NCI-H2029 (cell line): ENCODE data around the gene SMYD3.
"Not testable (repeated sequence)": the region's sequence is repeated elsewhere in the genome, so short reads cannot be mapped to it uniquely, and the experiment has no call there.

Source experiments
- DNase-seq: peaks from one replicate; lab custom pipeline; 2025; lab: John Stamatoyannopoulos, UW

SMYD3 gene

DNA sequence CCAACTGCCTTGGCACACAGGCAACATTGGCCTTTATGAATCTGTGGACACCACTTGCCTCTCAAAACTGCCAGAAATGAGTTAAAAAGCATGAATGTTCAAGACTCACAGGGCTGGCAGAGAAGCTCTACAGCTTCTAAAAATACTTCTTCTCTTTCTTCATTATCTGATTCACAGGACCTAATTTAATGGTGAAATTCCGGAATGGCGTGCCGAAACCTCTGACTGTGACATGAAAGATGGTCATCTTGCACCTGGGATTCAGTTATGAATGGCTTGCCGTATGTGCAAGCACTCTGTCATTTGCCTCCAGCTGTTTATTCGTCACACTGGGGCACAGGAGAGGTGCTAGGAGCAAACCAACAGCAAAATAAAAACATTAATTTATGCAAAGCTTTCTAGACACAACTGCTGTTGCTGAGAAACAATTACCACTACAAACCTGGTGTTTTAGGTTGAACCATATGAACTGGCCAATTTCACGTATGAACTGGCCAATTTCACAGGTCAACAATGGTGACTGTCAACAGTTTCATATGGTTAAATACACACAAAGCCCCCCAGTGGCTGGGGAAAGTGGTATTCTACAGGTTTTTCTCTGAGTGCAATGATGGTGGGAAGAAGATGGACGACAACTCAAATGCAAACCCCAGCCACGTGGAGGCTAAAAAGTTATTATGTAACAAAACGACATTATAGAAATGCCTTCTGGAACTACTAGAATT is 704.0 kb downstream of the SMYD3 start:
- no peak for DNase-seq

DNA sequence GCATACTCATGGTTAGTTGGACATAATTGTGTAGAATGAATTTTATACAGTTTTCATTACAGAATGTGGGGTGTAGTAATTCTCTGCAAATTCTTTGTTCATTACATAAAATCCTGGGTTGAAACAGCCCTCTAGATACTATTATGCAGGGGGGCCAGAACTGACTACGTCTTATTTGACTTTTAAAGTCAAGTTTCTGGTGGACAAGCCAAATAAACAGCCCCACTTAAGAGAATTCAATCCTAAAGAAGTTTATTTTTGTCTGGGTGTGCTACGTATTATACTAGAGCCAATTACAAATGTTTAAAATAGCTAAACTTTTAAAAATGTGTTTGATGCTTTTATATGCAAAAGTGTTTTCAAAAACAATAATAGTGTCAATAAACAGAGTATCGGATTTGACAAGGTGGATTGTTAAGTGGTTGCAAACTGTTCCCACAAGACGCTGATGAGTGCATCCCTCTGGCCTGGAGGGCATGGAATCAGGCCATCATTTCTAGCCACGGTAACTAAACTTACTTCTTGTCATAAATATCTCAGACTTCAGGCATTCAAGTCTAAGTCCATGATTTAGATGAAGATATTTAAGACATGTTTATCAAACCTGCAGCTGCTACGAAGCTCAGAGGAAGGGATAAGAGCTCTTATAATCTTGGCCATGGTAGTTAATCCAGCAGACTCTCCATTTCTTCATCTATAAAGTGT is 706.0 kb downstream of the SMYD3 start:
- DNase-seq = no peak

DNA sequence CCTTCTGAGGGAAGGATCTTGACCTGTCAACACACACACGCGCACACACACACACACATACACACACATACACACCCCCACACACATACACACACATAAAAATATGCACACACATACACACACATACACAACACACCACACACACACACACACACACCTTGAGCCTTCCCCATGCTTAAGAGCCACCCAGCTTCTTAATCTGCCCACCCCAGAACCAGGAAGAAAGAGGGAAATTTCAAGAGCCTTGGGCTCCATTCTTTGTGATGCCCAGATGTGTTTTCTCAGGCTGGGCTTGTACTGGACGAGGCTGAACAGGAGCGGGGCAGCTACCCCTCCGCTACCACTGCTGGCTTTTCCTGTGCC is 708.7 kb downstream of the SMYD3 start:
- DNase-seq = no peak

DNA sequence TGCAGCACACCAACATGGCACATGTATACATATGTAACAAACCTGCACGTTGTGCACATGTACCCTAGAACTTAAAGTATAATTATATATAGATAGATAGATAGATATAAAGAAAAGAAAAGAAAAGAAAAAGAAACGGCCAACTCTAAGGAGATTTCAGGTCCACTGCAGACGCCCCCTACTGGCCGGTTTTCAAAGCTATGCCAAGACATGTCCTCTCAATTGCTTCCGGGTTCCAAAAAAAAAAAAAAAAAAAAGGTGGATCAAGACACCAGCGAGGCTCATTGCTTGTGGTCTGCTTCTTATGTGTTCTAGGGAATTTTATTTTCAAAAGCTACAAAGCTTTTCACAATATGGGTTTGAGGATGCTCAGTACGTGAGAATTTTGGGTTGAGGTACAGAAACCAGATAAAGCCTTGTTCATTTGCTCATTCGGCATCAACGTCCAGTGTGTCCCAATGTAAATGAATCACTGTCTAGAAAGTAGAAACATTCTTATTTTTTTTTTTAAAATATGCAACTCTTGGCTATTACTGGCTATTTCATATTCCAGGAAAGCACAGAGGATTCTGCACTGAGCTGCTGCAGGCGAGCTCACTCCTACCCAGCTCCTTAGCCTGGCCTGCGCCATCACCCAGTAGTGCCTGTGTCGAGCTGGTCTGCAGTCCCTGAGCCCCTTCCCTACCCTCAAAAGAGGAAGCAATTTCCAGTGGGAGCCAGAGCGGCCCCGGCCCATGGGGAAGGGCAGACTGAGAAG is 709.3 kb downstream of the SMYD3 start:
- DNase-seq = no peak

DNA sequence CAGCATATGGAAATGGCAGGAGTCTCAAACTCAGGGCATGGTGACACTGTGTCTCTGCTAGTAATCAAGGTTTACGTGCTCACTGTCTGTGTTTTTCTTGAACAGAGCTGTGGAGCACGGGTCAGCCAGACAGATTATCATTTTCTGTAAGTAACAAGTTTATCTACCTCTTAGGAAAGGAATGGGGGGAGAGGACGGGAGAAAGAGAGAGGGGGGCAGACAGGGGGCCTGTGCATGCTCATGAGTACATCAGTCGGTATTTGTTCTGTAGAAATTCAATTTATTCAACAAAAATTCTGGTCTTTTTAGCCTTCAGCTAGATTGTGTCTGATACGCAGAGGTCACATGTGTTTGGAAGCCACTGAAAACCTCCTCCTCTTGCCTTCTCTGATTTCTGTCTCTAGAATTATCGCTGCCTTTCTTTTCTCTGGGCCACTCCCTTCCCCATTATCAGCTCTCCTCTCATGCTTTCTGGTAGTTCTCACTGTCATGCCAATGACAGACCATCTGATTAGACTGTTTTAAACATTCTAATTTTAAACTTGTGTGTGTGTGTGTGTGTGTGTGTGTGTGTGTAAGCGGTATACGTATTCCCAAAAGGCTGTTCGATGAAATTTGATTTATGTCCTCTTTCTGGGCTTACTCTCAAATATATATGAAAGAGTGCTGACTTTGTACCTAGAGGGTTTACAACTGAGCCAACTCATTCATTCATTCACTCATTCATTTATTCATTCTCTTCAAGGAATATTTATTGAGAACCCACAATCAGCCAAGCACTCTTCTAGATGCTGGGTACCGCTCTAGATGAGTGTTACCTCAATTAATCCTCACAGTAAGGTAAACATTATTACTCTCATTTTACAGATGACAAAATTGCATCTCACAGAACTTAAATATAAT is 715.4 kb downstream of the SMYD3 start:
- DNase-seq = no peak

DNA sequence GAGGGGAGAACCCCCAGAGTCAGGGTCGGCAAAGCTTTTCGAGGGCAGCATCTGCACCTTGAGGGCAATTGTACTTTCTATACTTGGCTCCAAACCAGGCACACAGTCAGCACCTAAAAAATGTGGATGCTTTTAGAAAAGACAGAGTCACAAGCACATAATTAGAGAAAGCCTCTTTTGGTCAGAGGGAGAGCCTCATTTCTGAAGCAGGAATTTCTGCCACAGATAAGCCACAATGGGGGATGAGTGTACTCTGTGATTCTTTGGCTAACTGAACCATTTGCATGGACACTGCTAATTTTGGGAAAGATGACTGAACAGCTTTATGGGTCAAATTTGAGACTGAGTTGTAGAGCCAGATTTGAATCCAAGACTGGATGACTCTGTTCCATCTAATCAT is 716.6 kb downstream of the SMYD3 start:
- DNase-seq = no peak

DNA sequence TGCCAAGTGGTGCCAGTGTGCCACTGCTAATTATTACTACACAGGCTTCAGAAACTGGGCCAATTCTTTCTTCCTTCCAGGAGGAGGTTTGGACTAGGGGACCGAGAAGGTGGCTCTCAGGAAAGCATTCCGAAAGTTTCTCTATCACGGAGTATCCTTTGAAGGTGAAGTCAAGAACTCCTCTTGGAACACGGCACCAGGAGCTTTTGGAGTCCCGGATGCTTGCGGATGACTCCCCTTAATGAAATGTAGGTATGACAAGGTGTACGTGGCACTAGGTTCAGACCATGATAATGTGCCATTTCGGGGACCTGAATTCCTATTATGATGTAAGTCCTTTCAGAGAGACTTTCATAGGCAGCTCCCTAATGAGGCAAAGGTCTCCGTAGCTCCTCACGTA is 718.2 kb downstream of the SMYD3 start:
- no peak for DNase-seq

DNA sequence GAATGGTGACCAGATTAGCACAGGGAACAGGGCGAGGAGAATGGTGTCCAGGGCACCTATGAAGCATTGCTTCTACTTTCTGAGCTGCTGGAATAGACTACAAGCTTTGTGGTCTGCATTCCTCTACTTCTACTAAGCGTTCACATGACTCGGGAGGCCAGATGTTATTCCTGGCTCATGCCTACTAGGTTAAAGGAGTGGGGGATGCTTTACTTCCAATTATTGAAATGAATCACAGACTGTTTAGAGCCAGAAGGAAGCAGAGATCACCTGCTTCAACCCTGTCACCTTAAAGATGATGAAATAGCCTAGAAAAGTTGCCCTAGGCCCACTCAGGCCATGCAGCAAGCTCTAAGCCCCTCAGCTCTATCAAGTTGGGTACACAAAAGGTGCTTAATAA is 718.8 kb downstream of the SMYD3 start:
- no peak for DNase-seq

DNA sequence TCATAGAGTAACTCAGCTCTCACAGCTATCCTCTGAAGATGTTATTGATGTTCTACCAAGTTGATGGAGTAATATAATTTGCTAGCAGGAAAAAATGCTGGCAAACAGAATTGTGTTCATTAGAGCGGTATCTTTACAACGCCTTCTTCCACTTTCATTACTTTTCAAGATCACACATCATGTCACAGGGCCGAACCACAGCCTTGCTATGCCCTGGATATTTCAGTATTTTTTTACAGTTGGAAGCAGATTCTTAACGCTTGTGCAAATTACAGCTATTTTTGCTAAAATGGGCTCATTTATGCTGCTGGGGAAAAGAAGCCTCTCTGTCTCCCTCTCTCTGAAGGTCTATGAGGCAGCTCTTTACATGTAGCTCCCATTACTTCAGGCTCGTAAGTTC is 720.1 kb downstream of the SMYD3 start:
- no peak for DNase-seq

DNA sequence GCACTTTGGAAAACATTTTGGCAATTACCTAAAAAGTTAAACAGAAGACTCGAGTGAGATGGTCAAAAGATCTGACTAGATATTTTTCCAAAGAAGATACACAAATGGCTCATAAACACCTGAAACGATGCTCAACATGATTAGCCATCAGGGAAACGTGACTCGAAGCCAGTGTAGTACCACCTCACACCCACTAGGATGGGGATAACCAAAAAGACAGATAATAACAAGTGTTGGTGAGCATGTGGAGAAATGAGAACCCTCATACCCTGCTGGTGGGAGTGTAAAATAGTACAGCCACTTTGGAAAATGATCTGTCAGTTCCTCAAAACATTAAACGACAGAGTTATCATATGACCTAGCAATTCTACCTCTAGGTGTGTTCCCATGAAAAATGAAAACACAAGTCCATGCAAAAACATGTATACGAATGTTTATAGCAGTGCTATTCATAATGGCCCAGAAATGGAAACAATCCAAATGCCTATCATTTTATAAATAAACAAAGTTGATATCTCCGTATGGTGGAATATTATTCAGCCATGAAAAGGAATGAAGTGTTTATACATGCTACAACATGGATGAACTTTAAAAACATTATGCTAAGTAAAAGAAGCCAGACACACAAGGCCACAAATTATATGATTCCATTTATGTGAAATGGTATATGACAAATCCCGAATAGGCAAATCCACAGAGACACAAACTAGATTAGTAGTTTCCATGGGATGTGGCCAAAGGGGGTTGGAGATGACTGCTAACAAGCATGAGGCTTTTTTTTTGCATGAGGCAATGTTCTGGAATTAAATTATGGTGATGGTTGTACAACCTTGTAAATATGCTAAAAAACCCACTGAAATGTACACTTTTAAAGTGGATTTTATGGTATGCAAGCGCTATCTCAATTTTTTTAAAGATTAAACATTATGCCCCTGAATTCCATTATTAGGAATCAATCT is 727.0 kb downstream of the SMYD3 start:
- DNase-seq = no peak

DNA sequence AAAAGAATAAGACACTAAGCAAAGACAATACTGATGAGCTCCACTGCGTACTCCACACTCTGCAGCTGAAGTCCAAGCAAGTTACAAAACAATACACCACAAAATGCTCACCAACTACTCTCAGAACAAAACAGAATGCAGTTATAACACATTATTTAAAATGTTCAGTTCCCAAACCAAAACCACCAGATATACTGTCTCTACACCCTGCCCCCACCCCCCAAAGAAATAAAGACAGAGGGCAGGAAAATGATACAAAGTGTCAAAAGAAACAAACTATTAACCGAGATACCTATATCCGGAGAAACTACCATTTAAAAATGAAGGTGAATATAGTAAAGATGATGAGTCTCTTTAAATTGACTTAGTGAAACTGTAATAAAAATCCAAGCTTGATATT is 729.3 kb downstream of the SMYD3 start:
- DNase-seq = no peak

DNA sequence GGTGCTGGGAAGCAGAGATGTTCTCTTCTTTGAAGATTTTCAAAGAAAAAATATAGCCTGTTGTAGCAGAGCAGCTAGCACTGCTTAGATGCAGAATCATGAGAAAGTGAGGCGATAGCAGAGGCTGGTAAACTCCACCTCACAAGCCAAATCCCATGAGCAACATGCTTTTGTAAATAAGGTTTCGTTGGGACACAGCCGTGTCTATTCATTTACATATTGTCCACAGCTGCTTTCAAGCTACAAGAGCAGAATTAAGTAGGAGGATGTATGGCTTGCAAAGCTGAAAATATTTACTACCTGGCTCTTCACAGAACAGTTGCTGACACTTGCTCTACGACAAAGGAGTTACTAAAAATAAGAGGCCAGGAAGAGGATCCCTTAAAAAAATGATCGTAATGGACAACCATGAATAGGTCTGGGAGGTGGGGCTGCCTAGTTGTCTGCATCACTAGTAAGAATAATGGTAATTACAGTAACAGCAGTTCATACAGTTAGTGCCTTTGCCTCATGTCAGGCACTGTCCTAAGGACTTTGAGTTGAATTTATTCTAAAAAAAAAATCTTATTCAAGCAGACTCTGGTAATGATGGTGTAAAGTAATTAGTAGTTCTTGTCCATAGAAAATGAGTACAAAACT is 730.3 kb downstream of the SMYD3 start:
- no peak for DNase-seq

DNA sequence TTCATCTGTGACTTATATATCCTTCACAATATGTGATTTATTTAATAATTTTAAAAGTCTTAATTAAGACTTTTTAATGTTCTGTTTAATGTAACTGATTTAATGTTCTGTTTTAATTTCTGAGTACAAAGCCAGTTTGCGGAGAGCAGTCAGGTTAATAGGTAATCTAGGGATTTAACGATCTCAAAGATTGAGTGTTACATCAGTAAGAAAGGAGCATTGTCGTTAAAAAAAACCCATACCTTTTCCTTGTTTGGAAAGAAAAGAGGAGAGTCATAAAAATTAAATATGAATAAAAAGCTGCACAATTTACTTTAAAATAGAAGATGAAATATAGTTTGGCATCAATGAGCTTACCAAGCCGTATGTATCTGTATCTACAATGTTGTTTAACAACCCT is 730.9 kb downstream of the SMYD3 start:
- DNase-seq = no peak

DNA sequence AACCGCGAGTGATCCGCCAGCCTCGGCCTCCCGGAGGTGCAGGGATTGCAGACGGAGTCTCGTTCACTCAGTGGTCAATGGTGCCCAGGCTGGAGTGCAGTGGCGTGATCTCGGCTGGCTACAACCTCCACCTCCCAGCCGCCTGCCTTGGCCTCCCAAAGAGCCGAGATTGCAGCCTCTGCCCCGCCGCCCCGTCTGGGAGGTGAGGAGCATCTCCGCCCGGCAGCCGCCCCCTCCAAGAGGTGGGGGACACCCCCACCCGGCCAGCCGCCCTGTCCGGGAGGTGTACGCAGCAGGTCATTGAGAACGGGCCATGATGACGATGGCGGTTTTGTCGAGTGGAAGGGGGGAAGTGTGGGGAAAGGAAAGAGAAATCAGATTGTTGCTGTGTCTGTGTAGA is 732.1 kb downstream of the SMYD3 start:
- not testable (repeated sequence) for DNase-seq

DNA sequence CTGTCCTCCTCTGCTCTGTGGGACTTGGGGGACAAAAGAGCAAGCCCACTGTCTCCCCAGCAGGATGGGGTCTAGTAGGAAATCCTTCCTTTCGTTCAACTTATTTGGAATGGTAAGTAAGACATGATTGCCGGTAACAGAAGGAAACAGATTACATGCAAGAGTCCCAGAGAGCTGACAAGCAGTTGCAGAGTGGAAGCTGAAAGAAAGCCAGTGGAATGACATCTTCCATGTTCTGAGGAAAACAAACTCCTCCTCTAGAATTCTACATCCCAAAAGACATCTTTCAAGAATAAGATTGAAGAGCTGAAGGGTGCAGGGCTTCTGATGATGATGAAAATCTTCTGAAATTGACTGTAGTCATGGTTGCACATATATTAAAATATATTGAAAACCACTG is 732.9 kb downstream of the SMYD3 start:
- no peak for DNase-seq

DNA sequence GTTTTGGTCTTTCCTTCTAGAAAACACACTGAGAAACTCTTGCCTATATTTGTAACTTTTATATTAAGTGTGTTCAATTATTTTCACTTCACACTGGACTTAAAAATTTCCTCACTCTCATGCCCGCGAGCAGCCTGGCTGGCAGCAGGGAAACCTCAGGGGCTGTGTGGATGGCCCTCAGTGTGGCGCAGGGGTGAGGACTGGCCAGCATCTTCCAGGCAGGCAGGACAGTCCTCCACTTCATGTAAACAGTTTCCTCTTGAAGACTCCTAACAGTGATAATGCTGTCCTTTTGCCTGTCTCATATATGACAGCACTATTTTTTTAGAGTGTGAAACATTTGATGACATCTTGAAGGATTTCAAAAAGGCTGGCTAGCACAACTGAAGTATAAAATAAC is 733.7 kb downstream of the SMYD3 start:
- no peak for DNase-seq

DNA sequence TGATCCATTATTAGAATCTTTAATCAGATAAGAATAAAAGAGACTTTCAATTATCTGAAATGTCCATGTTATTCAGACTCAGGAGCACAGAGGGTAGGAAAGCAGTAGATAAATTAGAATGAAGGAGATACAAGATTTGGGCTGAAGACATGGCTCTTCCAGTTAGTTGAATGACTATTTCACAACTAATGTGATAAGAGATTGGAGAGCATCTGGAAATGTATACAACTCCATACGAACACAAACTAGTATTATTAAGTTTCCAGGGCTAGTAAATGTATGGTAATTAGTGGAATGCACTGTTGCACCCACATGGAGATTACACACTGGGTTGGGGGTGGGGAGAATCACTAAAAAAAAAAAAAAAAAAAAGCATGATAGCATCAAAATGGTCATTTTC is 734.3 kb downstream of the SMYD3 start:
- DNase-seq = no peak

DNA sequence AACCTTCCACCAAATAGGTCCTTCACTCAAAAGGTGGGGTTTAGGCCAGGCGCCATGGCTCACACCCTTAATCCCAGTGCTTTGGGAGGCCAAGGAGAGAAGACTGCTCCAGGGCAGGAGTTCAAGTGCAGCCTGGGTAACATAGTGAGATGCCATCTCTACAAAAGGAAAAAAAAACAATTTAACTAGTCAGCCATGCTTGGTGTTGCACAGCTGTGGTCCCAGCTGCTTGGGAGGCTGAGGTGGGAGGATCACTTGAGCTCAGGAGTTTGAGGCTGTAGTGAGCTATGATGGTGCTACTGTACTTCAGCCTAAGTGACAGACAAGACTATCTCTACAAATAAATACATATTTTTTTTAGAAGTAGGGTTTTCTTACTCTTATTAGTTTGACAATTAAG is 734.8 kb downstream of the SMYD3 start:
- DNase-seq = no peak

DNA sequence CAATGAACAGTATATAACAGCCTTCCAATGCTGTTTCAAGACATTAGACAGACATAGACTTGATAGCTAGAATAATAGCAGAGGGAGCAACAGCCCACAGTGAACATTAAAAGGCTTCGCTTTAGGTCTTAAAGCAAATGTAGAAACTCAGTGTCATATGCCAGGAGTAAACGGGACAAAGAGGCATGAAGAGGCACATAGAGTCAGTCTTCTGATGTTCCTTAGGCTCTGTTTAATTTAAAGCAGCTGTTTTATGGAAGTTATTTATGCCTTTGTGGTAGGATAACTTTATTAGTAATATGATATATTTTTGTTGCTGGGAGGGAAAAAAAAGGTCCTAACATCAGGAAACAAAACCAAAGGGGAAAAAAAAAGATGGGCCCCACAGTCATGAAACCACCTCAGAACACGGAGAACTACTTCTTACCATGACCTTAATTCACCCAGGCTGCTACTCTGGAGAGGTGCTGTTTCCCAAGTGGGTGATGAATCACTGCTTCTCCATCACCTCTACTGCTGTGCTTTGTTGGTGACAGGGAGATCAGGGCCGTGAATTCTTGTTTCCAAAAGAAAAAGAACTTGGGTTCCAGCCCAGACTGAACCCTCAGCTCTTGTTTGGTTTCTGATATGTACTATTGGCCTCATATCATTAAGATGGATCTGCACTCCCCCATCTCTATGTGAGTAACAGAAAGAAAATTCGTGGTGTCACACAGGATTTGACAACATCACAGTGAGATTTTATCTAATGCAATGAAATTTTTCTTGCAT is 735.4 kb downstream of the SMYD3 start:
- no peak for DNase-seq

DNA sequence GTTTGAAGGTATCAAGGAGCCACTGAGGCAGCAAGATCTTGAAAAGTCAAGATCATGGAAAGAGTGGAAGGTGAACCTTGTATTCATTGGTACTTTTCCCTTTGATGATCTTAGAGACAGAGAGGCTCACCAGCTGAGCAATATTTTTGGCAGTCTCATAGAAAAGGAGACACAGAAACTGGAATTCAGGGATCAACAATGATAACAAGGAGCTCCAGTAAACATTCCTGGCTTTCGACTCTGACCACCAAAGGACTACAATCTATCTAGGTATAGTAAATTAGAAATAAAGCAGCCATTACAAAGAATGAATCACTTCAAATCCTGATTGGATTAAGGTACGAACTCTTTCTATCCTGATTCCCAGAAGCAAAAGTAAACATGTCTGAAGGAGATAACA is 736.9 kb downstream of the SMYD3 start:
- DNase-seq = no peak
